Measurements from ENCODE around the gene EMP3.

The EMP3 gene

DNA sequence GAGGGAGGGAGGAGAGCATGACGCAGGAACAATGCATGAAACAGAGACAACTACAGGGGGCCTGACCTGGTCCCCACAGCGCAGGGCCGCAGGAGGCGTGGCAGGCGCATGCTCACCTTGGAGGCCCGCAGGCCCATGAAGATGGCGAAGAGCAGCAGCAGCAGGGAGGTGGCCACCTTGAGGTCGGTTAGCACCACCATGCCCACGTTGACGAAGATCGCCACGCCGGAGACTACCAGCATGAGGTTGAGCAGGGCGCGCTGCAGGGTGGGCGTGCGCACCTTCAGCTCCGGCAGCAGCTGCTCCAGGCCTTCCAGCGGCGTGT lies 17.0 kb downstream of the EMP3 start:
- DNase-seq (ENCODE audit: extremely low read depth, low read depth): no peak
- TF ChIP-seq, protein P1, sequence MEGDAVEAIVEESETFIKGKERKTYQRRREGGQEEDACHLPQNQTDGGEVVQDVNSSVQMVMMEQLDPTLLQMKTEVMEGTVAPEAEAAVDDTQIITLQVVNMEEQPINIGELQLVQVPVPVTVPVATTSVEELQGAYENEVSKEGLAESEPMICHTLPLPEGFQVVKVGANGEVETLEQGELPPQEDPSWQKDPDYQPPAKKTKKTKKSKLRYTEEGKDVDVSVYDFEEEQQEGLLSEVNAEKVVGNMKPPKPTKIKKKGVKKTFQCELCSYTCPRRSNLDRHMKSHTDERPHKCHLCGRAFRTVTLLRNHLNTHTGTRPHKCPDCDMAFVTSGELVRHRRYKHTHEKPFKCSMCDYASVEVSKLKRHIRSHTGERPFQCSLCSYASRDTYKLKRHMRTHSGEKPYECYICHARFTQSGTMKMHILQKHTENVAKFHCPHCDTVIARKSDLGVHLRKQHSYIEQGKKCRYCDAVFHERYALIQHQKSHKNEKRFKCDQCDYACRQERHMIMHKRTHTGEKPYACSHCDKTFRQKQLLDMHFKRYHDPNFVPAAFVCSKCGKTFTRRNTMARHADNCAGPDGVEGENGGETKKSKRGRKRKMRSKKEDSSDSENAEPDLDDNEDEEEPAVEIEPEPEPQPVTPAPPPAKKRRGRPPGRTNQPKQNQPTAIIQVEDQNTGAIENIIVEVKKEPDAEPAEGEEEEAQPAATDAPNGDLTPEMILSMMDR (IDR thresholded peaks at IDR 0.05; ENCODE audit: low read depth, low read length): no peak

DNA sequence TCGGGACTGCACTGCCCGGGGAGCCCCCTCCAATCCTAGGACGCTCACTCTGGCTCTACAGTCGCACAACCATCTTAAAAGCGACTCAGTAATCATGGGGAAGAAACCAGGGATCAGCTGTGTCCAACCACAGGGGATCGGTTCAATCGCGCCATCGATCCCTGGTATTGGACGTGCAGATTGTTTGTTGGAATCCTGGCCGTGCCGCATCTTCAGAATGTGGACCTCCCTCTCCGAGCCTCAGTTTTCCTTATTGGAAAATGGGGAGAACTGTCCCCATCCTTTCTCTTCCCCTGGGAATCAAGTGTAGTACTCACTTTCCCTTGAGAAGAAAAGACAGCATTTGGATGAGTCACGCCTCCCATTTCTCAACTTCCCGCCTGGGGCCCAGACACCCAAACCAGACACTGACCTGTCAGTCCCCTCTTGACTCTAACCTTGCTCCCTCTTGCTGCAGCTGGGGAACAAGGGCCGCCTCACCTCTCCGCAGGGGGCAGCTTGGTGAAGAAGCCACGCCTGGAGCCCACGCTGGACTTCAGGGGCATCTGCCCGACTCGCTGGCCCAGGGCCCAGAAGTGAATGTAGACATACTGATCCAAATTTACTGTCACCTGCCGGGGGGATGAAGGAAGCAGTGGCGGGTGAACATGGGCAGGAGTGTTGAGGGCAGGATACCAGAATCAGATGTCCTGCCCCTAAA lies 17.6 kb downstream of the EMP3 start:
- TF ChIP-seq, protein P1 (IDR thresholded peaks at IDR 0.05; ENCODE audit: low read depth, low read length): no peak
- DNase-seq (ENCODE audit: extremely low read depth, low read depth): no peak

DNA sequence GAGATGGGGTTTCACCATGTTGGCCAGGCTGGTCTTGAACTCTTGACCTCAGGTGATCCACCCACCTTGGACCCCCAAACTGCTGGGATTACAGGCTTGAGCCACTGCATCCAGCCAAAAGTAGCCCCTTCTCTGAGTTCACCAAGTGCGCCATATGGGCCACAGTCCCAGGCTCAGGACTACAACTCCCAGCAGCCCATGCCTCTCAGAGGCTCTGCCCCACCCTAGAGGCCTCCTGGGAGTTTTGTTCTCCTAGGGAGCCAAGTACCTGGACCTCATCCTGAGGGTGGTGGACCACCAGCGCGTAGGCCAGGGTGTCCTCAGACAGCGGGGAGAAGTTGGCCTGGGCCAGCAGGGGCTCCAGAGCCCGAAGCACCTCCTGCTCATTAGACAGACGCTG lies 19.5 kb downstream of the EMP3 start:
- DNase-seq (ENCODE audit: extremely low read depth, low read depth): no peak
- TF ChIP-seq, protein P1 (IDR thresholded peaks at IDR 0.05; ENCODE audit: low read depth, low read length): no peak

DNA sequence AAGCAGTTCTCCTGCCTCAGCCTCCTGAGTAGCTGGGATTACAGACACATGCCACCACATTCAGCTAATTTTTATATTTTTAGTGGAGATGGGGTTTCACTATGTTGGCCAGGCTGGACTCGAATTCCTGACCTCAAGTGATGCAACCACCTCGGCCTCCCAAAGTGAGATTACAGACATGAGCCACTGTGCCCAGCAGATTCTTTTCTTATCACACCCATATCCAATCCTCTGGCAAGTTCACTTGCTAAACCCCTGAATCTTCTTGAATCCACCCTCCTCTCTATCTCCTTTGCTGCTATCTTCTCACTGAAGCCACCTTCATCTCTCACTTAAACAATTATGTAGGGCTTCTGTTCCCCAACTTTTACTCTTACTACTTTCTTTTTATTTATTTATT lies 20.8 kb downstream of the EMP3 start:
- DNase-seq (ENCODE audit: extremely low read depth, low read depth): no peak
- TF ChIP-seq, protein P1 (IDR thresholded peaks at IDR 0.05; ENCODE audit: low read depth, low read length): no peak

DNA sequence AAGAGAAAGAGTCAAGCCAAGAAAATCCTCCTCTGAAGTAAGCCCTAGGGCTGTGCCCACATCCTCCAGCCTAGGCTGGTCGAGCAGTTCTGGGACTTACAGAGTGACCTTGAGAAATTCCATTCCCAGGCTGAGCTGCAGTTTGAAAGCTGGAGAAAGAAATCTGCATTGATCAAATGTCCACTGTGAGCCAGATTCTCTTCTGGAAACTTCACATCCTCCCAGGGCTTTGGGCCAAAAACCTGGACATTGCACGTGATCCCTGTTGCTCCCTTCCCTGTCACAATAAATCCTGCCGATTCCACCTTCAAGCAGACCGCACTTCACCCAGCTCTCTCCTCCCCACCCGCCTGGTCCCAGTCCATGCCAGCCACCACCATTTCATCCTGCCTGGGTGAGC lies 22.7 kb downstream of the EMP3 start:
- TF ChIP-seq, protein P1 (IDR thresholded peaks at IDR 0.05; ENCODE audit: low read depth, low read length): no peak
- peak; percentile 42 for DNase-seq (ENCODE audit: extremely low read depth, low read depth)

DNA sequence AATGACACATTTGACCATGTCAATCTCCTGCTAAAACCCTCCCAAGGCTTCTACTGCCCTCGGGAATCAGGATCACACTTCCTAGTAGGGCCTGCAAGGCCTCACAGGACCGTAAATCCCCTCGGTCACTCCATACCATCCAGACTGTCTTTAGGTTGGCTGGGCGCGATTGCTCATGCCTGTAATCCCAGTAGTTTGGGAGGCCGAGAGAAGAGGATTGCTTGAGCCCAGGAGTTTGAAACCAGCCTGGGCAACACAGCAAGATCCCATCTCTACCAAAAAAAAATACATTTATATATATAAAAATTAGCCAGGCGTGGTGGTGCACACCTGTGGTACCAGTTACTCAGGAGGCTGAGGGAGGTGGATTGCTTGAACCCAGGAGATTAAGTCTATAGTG lies 23.4 kb downstream of the EMP3 start:
- DNase-seq (ENCODE audit: extremely low read depth, low read depth): no peak
- TF ChIP-seq, protein P1 (IDR thresholded peaks at IDR 0.05; ENCODE audit: low read depth, low read length): no peak

DNA sequence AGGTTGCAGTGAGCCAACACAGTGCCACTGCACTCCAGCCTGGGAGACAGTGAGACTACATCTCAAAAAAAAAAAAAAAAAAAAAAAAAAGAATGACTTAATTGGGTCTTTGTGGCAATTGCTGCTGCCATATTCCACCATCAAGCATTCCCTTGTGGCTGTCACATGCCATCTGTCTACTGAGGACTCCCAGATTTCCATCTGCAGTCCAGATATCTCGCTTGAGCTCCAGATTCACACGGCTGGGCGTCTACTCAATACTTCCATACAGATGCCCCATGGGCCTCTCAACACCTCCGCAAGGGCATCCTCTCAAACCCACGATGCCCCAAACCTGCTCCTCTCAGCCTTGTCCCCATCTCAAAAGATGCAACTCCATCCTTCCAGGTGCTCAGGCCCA lies 25.5 kb downstream of the EMP3 start:
- TF ChIP-seq, protein P1 (IDR thresholded peaks at IDR 0.05; ENCODE audit: low read depth, low read length): no peak
- no peak for DNase-seq (ENCODE audit: extremely low read depth, low read depth)

All from AG09319 (cell line).